Effector memory CD8-positive, alpha-beta T cell (primary cell): ENCODE results near the gene PLEKHM2.

Source experiments
- ATAC-seq: fragments of 150-1000 bp; cut with Tn5 transposase; replicated peaks from 2 replicates; pipeline ENCODE4 v1.10.0; 2021; ENCODE audit warnings: mild to moderate bottlenecking, moderate library complexity
- DNase-seq, 3 experiments: peaks; one replicate each; pipeline ENCODE4 v3.0.0; 2021
- H3K27ac Mint-ChIP-seq, 2 donors: one replicate each; pipeline ENCODE4 v1.8.0; 2022; ENCODE audit warnings: mild to moderate bottlenecking in 2 of 2, mixed read lengths in 2 of 2, moderate library complexity in 2 of 2
- H3K27me3 Mint-ChIP-seq, 2 donors: one replicate each; pipeline ENCODE4 v1.8.0; 2022; ENCODE audit warnings: mixed read lengths in 2 of 2
- H3K36me3 Mint-ChIP-seq: one replicate; pipeline ENCODE4 v1.8.0; 2022; ENCODE audit warnings: mild to moderate bottlenecking, moderate library complexity, mixed read lengths; ENCODE audit not compliant: insufficient read depth
- H3K4me1 Mint-ChIP-seq, 2 donors: one replicate each; pipeline ENCODE4 v1.8.0; 2022; ENCODE audit warnings: low read depth in 2 of 2, mixed read lengths in 2 of 2
- H3K4me3 Mint-ChIP-seq, 2 donors: one replicate each; pipeline ENCODE4 v1.8.0; 2022; ENCODE audit warnings: mild to moderate bottlenecking in 2 of 2, mixed read lengths in 2 of 2, moderate library complexity in 2 of 2
- H3K9me3 Mint-ChIP-seq, 2 donors: one replicate each; pipeline ENCODE4 v1.8.0; 2022; ENCODE audit warnings: mixed read lengths in 2 of 2

Gene PLEKHM2

DNA sequence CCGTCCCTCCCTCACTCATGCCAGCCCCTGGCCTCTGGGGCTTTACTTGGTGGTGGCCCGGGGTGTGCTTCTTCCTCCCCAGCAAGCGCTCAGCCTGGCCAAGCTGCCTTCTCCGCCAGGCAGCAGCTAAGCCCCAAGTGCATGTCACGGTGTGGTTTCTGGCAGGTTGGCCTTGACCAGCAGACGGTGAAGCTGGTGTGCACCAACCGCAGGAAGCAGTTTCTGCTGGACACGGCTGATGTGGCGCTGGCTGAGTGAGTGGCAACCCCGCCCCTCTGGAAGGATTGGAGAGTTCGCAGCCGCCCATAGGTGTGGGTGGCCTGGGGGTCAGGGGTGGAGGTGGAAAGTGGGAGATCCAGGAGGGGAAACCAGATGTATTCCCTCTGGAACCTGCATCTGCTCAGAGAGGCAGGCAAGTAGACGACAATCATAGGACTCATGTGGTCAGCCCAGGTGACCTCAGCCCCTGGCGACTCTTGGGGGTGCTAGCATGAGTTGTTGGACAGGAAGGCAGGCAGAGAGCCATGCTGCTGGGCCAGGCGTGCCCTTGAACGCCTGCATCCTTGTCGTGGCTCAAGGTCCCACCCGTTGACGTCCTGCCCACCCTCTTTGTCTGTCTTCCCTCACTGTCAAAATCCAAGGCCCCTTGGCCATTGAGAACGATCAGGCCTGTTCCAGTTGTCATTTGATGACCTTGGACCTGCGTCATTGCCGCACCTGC lies 45.0 kb downstream of the PLEKHM2 start:
- no peak overlapping the region for H3K4me3 Mint-ChIP-seq
- no peaks in the 10 kb centered on the region for H3K9me3 Mint-ChIP-seq
- ATAC-seq (no peak), DNase-seq (no peak)
- H3K4me1 Mint-ChIP-seq, result no peaks in the 10 kb centered on the region
- H3K27me3 Mint-ChIP-seq, result no peaks in the 10 kb centered on the region
- peaks cover 55% of the 10 kb centered on the region for H3K36me3 Mint-ChIP-seq
- no peak overlapping the region for H3K27ac Mint-ChIP-seq

DNA sequence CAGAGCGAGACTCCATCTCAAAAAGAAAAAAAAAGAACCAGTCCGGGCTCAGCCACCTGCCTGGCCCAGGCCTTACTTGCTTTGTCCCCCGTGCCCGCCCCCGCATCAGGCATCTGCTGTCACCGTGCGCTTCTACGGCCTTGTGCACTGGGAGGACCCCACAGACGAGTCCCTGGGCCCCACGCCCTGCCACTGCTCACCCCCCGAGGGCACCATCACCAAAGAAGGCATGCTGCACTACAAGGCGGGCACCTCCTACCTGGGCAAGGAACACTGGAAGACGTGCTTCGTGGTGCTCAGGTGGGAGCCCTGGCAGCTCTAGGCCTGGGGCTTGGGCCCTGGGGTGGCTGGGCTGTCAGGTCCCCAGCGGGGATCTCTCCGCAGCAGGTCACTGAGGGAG lies 46.3 kb downstream of the PLEKHM2 start:
- H3K27ac Mint-ChIP-seq, result no peak overlapping the region
- peaks cover 52% of the 10 kb centered on the region for H3K36me3 Mint-ChIP-seq
- H3K27me3 Mint-ChIP-seq, result no peaks in the 10 kb centered on the region

DNA sequence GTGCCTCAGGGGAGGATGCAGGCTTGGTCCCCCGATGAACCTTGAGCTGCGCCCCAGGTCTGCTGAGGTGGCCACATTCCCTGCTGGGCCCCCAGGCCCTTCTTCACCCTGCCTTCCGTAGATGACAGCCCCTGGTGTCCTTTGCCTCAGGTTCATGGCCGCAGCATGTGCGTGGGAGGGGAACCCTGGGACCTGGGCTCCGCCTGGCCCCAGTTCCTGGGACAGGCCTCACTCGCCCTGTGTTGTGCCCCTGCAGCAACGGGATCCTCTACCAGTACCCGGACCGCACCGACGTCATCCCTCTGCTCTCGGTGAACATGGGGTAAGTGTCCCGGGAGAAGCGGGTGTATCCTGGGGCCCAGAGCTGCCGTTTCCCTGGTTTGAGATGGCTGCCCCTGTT lies 46.8 kb downstream of the PLEKHM2 start:
- no peaks in the 10 kb centered on the region for H3K9me3 Mint-ChIP-seq
- no peaks in the 10 kb centered on the region for H3K27me3 Mint-ChIP-seq

More for the DNA sequence above, 46.3 kb downstream of the PLEKHM2 start:
- ATAC-seq (no peak), DNase-seq (no peak)
- no peaks in the 10 kb centered on the region for H3K4me1 Mint-ChIP-seq
- H3K9me3 Mint-ChIP-seq, result no peaks in the 10 kb centered on the region
- H3K4me3 Mint-ChIP-seq, result no peak overlapping the region

DNA sequence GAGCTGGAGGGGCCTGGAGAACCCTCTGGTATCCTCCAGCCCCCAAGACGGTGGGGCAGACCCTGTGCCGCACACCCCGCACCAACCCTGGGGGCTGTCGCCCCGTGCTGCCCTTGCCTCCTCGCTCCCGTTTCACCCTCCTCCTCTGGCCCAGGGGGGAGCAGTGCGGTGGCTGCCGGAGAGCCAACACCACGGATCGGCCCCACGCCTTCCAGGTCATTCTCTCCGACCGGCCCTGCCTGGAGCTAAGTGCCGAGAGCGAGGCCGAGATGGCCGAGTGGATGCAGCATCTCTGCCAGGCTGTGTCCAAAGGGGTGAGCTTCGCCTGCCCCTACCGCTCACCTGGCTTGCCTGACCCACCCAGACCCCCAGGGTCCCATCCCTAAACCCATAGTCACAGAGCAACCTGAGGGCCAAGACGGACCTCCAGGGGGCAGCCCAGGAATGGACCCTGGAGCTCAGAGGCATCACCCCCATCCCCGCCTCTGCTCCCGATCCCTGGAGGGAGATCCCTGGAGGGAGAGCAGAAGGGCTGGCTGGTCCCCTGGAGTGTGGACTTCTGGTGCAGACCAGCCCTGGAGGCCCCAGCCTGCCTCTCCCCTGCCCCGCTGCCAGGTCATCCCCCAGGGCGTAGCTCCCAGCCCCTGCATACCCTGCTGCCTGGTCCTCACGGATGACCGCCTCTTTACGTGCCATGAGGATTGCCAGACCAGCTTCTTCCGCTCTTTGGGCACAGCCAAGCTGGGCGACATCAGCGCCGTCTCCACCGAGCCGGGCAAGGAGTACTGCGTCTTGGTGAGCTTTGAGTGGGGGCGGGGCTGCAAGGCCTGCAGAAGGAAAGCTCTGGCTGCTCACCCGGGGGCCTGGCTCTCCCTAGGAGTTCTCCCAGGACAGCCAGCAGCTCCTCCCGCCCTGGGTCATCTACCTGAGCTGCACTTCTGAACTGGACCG lies 47.9 kb downstream of the PLEKHM2 start:
- no peak for DNase-seq
- no peak for ATAC-seq
- Mint-ChIP-seq H3K4me1 (no peaks in the 10 kb centered on the region), H3K4me3 (no peak overlapping the region), H3K27ac (no peak overlapping the region), H3K27me3 (no peaks in the 10 kb centered on the region), H3K9me3 (no peaks in the 10 kb centered on the region), H3K36me3 (peaks cover 44% of the 10 kb centered on the region)

More for the DNA sequence above, 46.8 kb downstream of the PLEKHM2 start:
- DNase-seq, result no peak
- Mint-ChIP-seq H3K4me3 (no peak overlapping the region), H3K36me3 (peaks cover 51% of the 10 kb centered on the region), H3K4me1 (no peaks in the 10 kb centered on the region), H3K27ac (no peak overlapping the region)
- no peak for ATAC-seq

DNA sequence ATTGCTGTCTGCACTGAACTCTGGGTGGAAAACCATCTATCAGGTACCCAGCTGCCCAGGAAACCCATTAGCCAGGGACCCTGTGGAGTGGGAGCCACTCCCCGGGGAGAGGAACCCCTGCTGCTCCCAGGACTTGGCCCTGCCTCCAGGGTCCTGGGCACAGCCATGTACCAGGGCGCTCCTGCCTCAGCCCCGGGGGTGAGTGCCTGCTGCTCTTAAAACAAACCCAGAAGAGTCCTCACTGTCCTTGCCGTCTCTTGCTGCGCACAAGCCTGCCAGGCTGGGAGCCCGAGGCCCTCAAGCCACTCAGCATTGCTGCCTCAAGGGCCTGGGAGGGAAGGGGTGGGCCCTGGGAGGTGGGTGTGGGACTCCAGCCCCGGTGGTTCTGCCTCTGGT lies 48.6 kb downstream of the PLEKHM2 start:
- Mint-ChIP-seq H3K4me3 (no peak overlapping the region), H3K4me1 (no peaks in the 10 kb centered on the region), H3K9me3 (no peaks in the 10 kb centered on the region), H3K27me3 (no peaks in the 10 kb centered on the region), H3K27ac (no peak overlapping the region), H3K36me3 (peaks cover 44% of the 10 kb centered on the region)
- no peak for ATAC-seq
- no peak for DNase-seq

DNA sequence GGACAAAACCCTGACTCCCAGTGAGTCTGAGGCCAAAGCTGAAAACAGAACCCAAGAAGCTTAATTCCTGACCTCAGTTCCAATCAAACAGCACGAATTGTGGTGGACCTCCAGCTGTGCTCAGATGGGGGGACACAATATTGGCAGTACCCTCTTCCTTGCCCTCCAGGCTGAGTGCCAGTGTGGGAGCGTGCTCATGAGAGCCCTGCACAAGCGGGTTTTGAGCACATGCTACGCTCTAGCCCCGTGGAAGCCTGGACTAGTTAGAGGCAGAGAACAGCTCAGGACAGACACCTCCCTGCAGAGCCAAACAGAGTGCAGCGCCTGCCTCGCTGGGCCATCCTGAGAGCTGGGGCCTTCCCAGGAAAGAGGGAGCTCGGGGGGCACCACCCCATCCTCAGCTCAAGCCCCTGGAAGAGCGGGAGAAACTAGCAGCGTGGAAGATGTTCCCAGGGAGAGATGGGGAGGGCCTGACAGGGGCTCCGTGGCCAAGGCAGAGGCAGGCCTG lies 49.2 kb downstream of the PLEKHM2 start:
- H3K9me3 Mint-ChIP-seq, result no peaks in the 10 kb centered on the region
- H3K27ac Mint-ChIP-seq, result peak overlapping the region in 1 of 2 donors; percentile 77
- peaks cover 38% of the 10 kb centered on the region for H3K36me3 Mint-ChIP-seq
- no peaks in the 10 kb centered on the region for H3K4me1 Mint-ChIP-seq
- no peak for ATAC-seq
- H3K27me3 Mint-ChIP-seq, result no peaks in the 10 kb centered on the region
- no peak overlapping the region for H3K4me3 Mint-ChIP-seq
- DNase-seq, result no peak

DNA sequence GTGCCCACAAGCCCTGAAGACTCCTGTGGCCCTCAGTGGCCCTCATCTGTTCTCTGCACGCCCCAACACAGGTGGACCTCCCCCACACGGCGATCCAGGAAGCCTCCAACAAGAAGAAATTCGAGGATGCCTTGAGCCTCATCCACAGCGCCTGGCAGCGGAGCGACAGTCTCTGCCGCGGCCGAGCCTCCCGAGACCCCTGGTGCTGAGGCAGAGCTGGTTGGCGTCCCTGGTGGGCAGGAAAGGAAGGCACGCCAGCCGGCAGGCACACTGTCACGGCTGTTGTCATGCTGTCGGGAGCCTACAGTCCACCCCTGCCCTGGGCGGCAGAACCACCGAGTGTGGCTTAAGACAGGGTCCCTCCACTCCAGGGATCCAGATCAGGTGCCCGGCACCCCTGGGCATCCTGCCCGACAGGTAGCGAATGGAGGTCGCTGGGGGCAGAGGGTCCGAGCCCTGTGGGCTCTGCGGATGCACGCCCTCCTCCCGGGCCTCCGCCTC lies 49.7 kb downstream of the PLEKHM2 start:
- Mint-ChIP-seq H3K27ac (peak overlapping the region in 1 of 2 donors; percentile 77), H3K36me3 (peaks cover 33% of the 10 kb centered on the region), H3K4me1 (no peaks in the 10 kb centered on the region), H3K27me3 (no peaks in the 10 kb centered on the region), H3K4me3 (no peak overlapping the region), H3K9me3 (no peaks in the 10 kb centered on the region)
- ATAC-seq (no peak), DNase-seq (no peak)

DNA sequence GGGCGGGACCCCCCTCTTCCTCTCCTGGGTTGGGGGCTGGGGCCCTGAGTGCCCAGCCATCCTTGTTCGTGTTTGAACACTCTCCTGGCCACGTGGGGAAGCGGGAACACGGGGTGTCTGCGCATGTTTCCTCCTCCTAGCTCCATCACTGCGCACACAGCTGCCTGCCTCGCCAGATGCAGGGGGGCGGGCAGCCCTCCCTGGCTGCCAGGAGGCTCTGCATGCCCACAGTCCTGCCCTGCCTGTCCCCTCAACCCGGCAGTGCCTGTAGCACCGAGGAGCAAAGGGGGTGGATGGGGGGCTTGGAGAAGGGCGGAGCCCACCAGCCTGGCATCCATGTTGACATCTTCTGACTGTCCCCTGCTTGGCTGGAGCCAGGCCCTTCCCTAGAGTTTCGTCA lies 50.2 kb downstream of the PLEKHM2 start:
- no peak overlapping the region for H3K27ac Mint-ChIP-seq
- no peak for ATAC-seq
- no peak overlapping the region for H3K4me3 Mint-ChIP-seq

DNA sequence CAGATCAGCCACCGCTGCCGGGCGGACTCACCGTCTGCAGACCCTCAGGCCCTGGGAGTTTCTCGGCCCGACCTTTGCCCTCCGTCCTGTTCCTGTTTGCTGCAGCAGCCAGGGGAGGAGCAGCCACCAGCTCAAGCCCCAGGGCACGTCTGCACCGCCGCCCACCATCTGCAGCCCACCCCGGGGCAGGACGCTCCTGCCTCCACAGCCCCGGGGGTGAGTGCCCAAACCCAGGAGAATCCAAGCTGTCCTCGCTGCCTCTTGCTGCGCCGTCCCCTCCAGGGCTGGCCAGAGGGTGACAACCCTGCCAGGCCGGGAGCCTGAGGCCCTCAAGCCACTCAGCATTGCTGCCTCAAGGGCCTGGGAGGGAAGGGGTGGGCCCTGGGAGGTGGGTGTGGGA lies 50.8 kb downstream of the PLEKHM2 start:
- peaks cover 29% of the 10 kb centered on the region for H3K36me3 Mint-ChIP-seq
- H3K9me3 Mint-ChIP-seq, result no peaks in the 10 kb centered on the region
- H3K27me3 Mint-ChIP-seq, result no peaks in the 10 kb centered on the region
- DNase-seq, result no peak
- no peak overlapping the region for H3K27ac Mint-ChIP-seq
- H3K4me3 Mint-ChIP-seq, result no peak overlapping the region
- ATAC-seq, result no peak
- no peaks in the 10 kb centered on the region for H3K4me1 Mint-ChIP-seq

More for the DNA sequence above, 50.2 kb downstream of the PLEKHM2 start:
- Mint-ChIP-seq H3K27me3 (no peaks in the 10 kb centered on the region), H3K36me3 (peaks cover 33% of the 10 kb centered on the region), H3K4me1 (no peaks in the 10 kb centered on the region), H3K9me3 (no peaks in the 10 kb centered on the region)
- DNase-seq, result no peak

DNA sequence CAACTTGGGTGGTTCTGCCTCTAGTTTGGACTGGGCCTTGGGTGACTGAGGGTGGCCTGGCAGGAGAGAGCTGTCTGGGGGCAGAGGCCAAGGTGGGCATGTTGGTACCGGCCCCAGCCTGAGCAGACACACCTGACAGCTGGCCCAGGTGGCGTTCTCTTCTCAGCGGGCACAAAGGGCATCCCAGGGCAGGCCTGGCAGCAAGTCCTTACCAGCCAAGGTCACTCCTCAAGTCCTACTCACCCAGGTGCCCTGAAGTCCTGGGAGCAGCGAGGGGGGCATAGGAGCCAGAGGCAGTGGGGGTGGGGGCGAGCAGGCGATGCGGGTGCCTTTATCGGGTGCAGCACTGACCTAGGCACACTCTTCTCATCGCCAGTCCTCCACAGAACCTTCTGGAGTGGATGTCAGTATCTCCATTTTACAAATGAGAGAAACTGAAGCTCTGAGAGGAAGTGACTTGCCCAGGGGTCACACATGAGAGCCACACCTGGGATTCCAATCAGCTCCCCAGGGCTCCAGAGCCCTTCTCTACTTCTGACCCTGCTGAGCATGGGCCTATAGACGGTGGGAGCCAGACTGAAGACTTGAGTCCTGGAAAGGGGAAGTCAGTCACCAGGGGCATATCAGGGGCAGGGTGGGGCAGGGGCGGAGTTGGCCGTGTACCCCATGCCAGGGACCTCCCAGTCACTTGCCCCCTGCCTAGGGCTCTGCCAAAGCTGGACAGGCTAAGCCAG lies 51.4 kb downstream of the PLEKHM2 start:
- no peaks in the 10 kb centered on the region for H3K9me3 Mint-ChIP-seq
- no peaks in the 10 kb centered on the region for H3K27me3 Mint-ChIP-seq
- H3K4me1 Mint-ChIP-seq, result no peaks in the 10 kb centered on the region
- H3K27ac Mint-ChIP-seq, result no peak overlapping the region
- H3K36me3 Mint-ChIP-seq, result peaks cover 29% of the 10 kb centered on the region
- no peak for ATAC-seq
- no peak overlapping the region for H3K4me3 Mint-ChIP-seq
- no peak for DNase-seq

DNA sequence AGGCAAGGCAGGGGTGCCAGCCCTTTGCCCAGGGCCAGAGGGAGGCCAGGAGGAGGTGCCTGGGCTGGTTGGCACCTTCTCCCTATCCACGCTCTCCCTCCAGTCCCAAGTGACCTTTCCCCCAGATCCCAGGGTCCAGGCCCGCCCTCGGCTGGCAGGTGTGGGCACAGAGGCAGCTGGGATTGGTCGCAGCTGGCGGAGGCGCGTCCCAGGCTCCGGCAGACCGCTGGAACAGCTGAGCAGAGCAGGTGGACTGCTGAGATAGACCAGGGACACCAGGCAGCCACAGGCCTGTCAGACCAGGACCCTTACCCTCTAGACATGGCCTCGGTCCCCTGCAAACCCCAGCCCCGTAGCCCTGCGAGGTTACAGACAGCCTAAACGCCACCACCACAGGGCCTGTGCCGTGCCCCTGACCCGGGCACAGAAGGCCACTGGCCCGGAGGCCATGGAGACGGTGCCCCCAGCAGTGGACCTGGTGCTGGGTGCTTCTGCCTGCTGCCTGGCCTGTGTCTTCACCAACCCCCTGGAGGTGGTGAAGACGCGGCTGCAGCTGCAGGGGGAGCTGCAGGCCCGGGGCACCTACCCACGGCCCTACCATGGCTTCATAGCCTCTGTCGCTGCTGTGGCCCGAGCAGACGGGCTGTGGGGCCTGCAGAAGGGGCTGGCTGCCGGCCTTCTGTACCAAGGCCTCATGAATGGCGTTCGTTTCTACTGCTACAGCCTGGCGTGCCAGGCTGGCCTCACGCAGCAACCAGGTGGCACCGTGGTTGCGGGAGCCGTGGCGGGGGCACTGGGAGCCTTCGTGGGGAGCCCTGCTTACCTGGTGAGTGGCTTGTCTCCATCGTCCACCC lies 52.1 kb downstream of the PLEKHM2 start, which contains the start of gene SLC25A34:
SLC25A34 (plus strand) TSS at position 221 of the 854 bp plus-strand sequence; CDS start at position 449, 228 bp downstream.
- Mint-ChIP-seq H3K27ac (no peak within 1 kb of the TSS), H3K9me3 (no peaks in the 10 kb centered on the region), H3K4me1 (peaks cover 2 to 3% of the 10 kb centered on the region in 2 donors), H3K27me3 (peaks cover 0 to 1% of the 10 kb centered on the region in 2 donors), H3K4me3 (no peak within 1 kb of the TSS), H3K36me3 (peaks cover 26% of the 10 kb centered on the region)
- ATAC-seq, result no peak
- DNase-seq, result no peak

DNA sequence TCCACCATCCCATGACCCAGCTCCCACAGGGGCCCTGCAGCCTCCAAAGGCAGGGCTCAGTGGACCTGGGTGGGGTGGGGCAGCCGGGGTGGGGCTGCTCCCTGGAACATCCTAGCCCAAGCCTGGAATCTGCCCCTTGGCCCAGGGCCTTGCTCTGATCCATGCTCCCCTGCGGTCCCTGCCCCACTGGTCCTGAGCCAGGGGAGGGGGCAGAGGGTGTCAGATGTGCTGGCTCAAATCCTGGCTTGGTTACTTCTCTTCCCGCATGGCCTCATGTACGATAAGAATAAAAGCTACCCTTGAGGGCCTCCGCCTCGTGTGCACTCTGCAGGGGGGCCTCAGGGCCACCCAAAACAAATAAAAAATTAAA lies 52.8 kb downstream of the PLEKHM2 start:
- Mint-ChIP-seq H3K9me3 (no peaks in the 10 kb centered on the region), H3K4me1 (peaks cover 5 to 7% of the 10 kb centered on the region in 2 donors), H3K27ac (no peak overlapping the region), H3K4me3 (no peak overlapping the region), H3K36me3 (peaks cover 28% of the 10 kb centered on the region), H3K27me3 (peaks cover 0 to 7% of the 10 kb centered on the region in 2 donors)
- DNase-seq (no peak), ATAC-seq (no peak)
